GM12878 (cell line): ENCODE data around the gene SLC12A5. TPM values are rescaled to one million over a fixed set of nuclear protein-coding genes. Genes with fewer than 3 reads are reported as not detected.

Experiments
- ATAC-seq: fragments of 200-7000 bp; cut with Tn5 transposase; 3 replicates; pipeline ENCODE4 v1.9.1; 2020; ENCODE audit warnings: mild to moderate bottlenecking, moderate library complexity
- BruUV-seq: library from RNA; stranded (reverse); fragments of 400-500 nt; replicated peaks from 2 replicates; lab custom pipeline; 2021; lab: Mats Ljungman, UMichigan
- CTCF ChIA-PET: fragments of 300-600 bp; sonication (Branson Sonifier 250); formaldehyde crosslinking; extraction: SDS; loops from one replicate; lab custom pipeline; 2021; ENCODE audit warnings: inconsistent platforms; lab: Yijun Ruan, JAX
- POLR2A ChIA-PET: fragments of 350-600 bp; formaldehyde crosslinking; extraction: SDS; loops from one replicate; lab custom pipeline; 2021; ENCODE audit warnings: inconsistent platforms; lab: Charles Lee
- RAD21 ChIA-PET: fragments of 300-600 bp; sonication (Branson Sonifier 250); formaldehyde crosslinking; loops from one replicate; lab custom pipeline; 2023; ENCODE audit warnings: antibody characterized with exemption; ENCODE audit not compliant: unreplicated experiment; lab: Charles Lee
- SMC1A ChIA-PET: fragments of 300-600 bp; sonication (Branson Sonifier 250); formaldehyde crosslinking; loops from one replicate; lab custom pipeline; 2023; ENCODE audit not compliant: unreplicated experiment, uncharacterized antibody; lab: Charles Lee
- DNase-seq: peaks from one replicate; pipeline ENCODE4 v3.0.0-alpha.2; 2011; ENCODE audit warnings: low read depth, low spot score
- FAIRE-seq: peaks from 3 replicates; lab custom pipeline; 2011; peaks lifted over from hg19 to GRCh38; lab: Jason Lieb, UNC
- H2AFZ ChIP-seq: 2 replicates; pipeline ENCODE4 v1.6.0; 2011; ENCODE audit warnings: low read depth, low read length, control low read depth; ENCODE audit not compliant: control insufficient read depth
- H3K27ac ChIP-seq: 2 replicates; pipeline ENCODE4 v1.5.1; 2011; ENCODE audit warnings: control low read depth; ENCODE audit not compliant: control insufficient read depth, insufficient read depth
- H3K27me3 ChIP-seq, 2 experiments: replicated peaks in 1 of 2; 2 replicates each; pipeline versions ENCODE4 v1.6.0 to v1.6.1; 2011; ENCODE audit warnings: low read length in 1 of 2; ENCODE audit not compliant: control insufficient read depth in 2 of 2, insufficient read depth in 2 of 2
- H3K36me3 ChIP-seq, 2 experiments: 2 replicates each; pipeline ENCODE4 v1.5.1; 2011; ENCODE audit warnings: low read length in 1 of 2; ENCODE audit not compliant: control insufficient read depth in 2 of 2, insufficient read depth in 2 of 2
- H3K4me1 ChIP-seq: 2 replicates; pipeline ENCODE4 v1.6.1; 2011; ENCODE audit warnings: mild to moderate bottlenecking, low read length, moderate library complexity, mixed read lengths; ENCODE audit not compliant: control insufficient read depth, insufficient read depth
- H3K4me2 ChIP-seq: 2 replicates; pipeline ENCODE4 v1.6.0; 2011; ENCODE audit warnings: control low read depth; ENCODE audit not compliant: control insufficient read depth, insufficient read depth
- H3K4me3 ChIP-seq: fragments of 200-600 bp; sonication (generic); 2 replicates; pipeline ENCODE4 v1.5.1; 2016
- H3K79me2 ChIP-seq: 2 replicates; pipeline ENCODE4 v1.6.0; 2011; ENCODE audit warnings: low read length; ENCODE audit not compliant: control insufficient read depth, insufficient read depth
- H3K9ac ChIP-seq: 2 replicates; pipeline ENCODE4 v1.8.0; 2011; ENCODE audit warnings: low read length, control low read depth, mixed read lengths; ENCODE audit not compliant: control insufficient read depth, insufficient read depth
- H3K9me3 ChIP-seq: replicated peaks from 3 replicates; pipeline ENCODE4 v1.5.1; 2011; ENCODE audit warnings: mild to moderate bottlenecking, low read length; ENCODE audit not compliant: control insufficient read depth, insufficient read depth
- H4K20me1 ChIP-seq: 2 replicates; pipeline ENCODE4 v1.6.0; 2011; ENCODE audit not compliant: control insufficient read depth, insufficient read depth
- BCL11A ChIP-seq: IDR thresholded peaks from 2 replicates; pipeline ENCODE4 v1.6.1; 2011; ENCODE audit warnings: low read depth, low read length
- HDAC6 ChIP-seq: fragments of 200-600 bp; sonication (generic); IDR thresholded peaks from one replicate; pipeline ENCODE4 v1.8.0; 2017; ENCODE audit warnings: antibody characterized with exemption; ENCODE audit not compliant: unreplicated experiment
- POLR2A ChIP-seq: IDR thresholded peaks from 2 replicates; pipeline ENCODE4 v1.6.1; 2011; ENCODE audit warnings: low read depth, mild to moderate bottlenecking, low read length
- REST ChIP-seq: IDR thresholded peaks from 2 replicates; pipeline ENCODE4 v1.6.1; 2012; ENCODE audit warnings: mild to moderate bottlenecking, low read depth, low read length
- SREBF1 ChIP-seq: IDR thresholded peaks from 2 replicates; pipeline ENCODE4 v1.6.1; 2012; ENCODE audit warnings: mild to moderate bottlenecking, low read length
- SREBF2 ChIP-seq: IDR thresholded peaks from 2 replicates; pipeline ENCODE4 v1.6.1; 2012; ENCODE audit warnings: mild to moderate bottlenecking, low read length
- SUZ12 ChIP-seq: fragments of 200-600 bp; sonication (generic); IDR thresholded peaks from one replicate; pipeline ENCODE4 v1.6.1; 2018; ENCODE audit warnings: antibody characterized with exemption, mild to moderate bottlenecking; ENCODE audit not compliant: unreplicated experiment
- ZBED1 ChIP-seq: IDR thresholded peaks from 2 replicates; pipeline ENCODE4 v1.6.1; 2016; ENCODE audit warnings: borderline replicate concordance
- ZBTB11 ChIP-seq: fragments of 450-650 bp; formaldehyde crosslinking; IDR thresholded peaks from 2 replicates; pipeline ENCODE4 v1.5.0; 2022; ENCODE audit warnings: mild to moderate bottlenecking, missing genetic modification characterization
- WGBS: methylation state at CpG from one replicate; pipeline ENCODE4 v1.1.6; 2016; ENCODE audit warnings: low lambda C conversion rate; ENCODE audit not compliant: insufficient replicate concordance, insufficient coverage; ENCODE audit errors: missing lambda C conversion rate; 5-methylcytosine and 5-hydroxymethylcytosine counted together
- in situ Hi-C: fragments of 300-500 bp; cut with MboI; formaldehyde crosslinking; loops from 9 replicates; pipeline ENCODE4 v1.14.3; 2018; ENCODE audit warnings: mixed read lengths
- intact Hi-C: fragments of 100-400 bp; cut with micrococcal nuclease; formaldehyde crosslinking; loops from one replicate; pipeline ENCODE4 v1.14.2; 2022; ENCODE audit not compliant: unreplicated experiment
- polyA plus RNA-seq, 11 experiments: library from polyadenylated mRNA; depleted of rRNA in 4 of 11; unstranded in 6 of 11; stranded (reverse) in 5 of 11; fragments of >200 nt; fragmentation: Nextera tagmentation in 4 of 11; fragmentation: Illumina TruSeq in 1 of 11; extraction: Ambion mirVana in 4 of 11; extraction: Trizol in 1 of 11; gene quantifications; 1 replicate in 1 of 11; 2 replicates in 10 of 11; pipeline versions ENCODE4 v1.2.1 to v1.2.3, GENCODE V29; 2011 to 2016; ENCODE audit warnings: inconsistent platforms in 2 of 11, missing spikeins in 2 of 11, low read depth in 1 of 11
- total RNA-seq, 4 experiments: library from RNA; depleted of rRNA in 3 of 4; stranded (reverse); fragments of >200 nt in 3 of 4; fragmentation: Illumina TruSeq in 1 of 4; extraction: Trizol in 1 of 4; gene quantifications; 2 replicates each; pipeline versions ENCODE4 v1.2.1 to v1.2.3, GENCODE V29; 2013 to 2021

Gene SLC12A5
- total and polyA plus RNA-seq, 10 of the 15 experiments (the other 5 are each of a cell fraction or from before 2014, with no cell fraction given): 0.26 to 2.7 (median 1.2) TPM

GRCh38 chr20:46031701-46032254 lies 2.8 kb downstream of the SLC12A5 start:
- DNase-seq: no peak
- ChIA-PET POLR2A (no interaction called here), SMC1A (no interaction called here), RAD21 (no interaction called here), CTCF (interaction anchor here (1.2 kb wide), 1 partner anchor 9 kb away, joined by 4 read pairs; no protein-coding TSS in a partner anchor)
- no peak for FAIRE-seq
- Histone ChIP-seq H3K36me3 (no peaks in the 10 kb centered on the region), H3K9me3 (no peaks in the 10 kb centered on the region), H3K4me3 (no peak overlapping the region), H3K79me2 (no peaks in the 10 kb centered on the region), H3K4me1 (no peaks in the 10 kb centered on the region), H3K4me2 (0 out of 2 replicates have a peak overlapping the region, but pooled peaks have one; percentile 17), H3K27ac (no peak overlapping the region), H3K9ac (no peak overlapping the region), H2AFZ (no peak overlapping the region), H3K27me3 (peaks cover 4 to 5% of the 10 kb centered on the region in 2 experiments), H4K20me1 (no peaks in the 10 kb centered on the region)
- in situ Hi-C loops (no loop called here), intact Hi-C loops (no loop called here)
- ATAC-seq: no peak
- WGBS: 15% methylated on average over 48 of the region's 55 CpGs
- BruUV-seq: no TSS peak
- TF ChIP-seq HDAC6 (peak; percentile 57), SUZ12 (peak; percentile 49), POLR2A (no peak)

GRCh38 chr20:46034039-46034438 lies 5.0 kb downstream of the SLC12A5 start:
- FAIRE-seq: no peak
- ChIA-PET SMC1A (no interaction called here), CTCF (no interaction called here), RAD21 (no interaction called here), POLR2A (no interaction called here)
- H3K36me3 ChIP-seq: no peaks in the 10 kb centered on the region
- DNase-seq: no peak
- WGBS: 28% methylated on average over 3 of the region's 3 CpGs
- H3K4me3 ChIP-seq: no peak overlapping the region
- no peaks in the 10 kb centered on the region for H4K20me1 ChIP-seq
- no peak overlapping the region for H3K4me2 ChIP-seq
- H3K79me2 ChIP-seq: no peaks in the 10 kb centered on the region
- in situ Hi-C loops: no loop called here
- BruUV-seq: no TSS peak
- peaks cover 3 to 4% of the 10 kb centered on the region in 2 experiments for H3K27me3 ChIP-seq
- no peaks in the 10 kb centered on the region for H3K9me3 ChIP-seq
- H3K9ac ChIP-seq: no peak overlapping the region
- H3K27ac ChIP-seq: no peak overlapping the region
- no peaks in the 10 kb centered on the region for H3K4me1 ChIP-seq
- intact Hi-C loops: no loop called here
- no peak for ATAC-seq
- H2AFZ ChIP-seq: no peak overlapping the region
- TF ChIP-seq REST: no peak
- TF ChIP-seq BCL11A: no peak
- TF ChIP-seq ZBED1: no peak
- no peak for TF ChIP-seq SREBF2
- TF ChIP-seq ZBTB11: no peak
- no peak for TF ChIP-seq SREBF1
